ENCODE results near the gene FASLG. TPM values are rescaled to one million over a fixed set of nuclear protein-coding genes. Genes with fewer than 3 reads are reported as not detected.

Gene FASLG, protein sequence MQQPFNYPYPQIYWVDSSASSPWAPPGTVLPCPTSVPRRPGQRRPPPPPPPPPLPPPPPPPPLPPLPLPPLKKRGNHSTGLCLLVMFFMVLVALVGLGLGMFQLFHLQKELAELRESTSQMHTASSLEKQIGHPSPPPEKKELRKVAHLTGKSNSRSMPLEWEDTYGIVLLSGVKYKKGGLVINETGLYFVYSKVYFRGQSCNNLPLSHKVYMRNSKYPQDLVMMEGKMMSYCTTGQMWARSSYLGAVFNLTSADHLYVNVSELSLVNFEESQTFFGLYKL
- under 1 TPM in 4 of 9 donors, not detected in 5; 0.11 to 0.45 (median 0.24) TPM for total RNA-seq
- under 1 TPM; 0.13 to 0.32 (median 0.15) TPM for polyA plus RNA-seq
- long read RNA-seq, donor 1: 0 reads
- long read RNA-seq, donor 2: 0 reads
- long read RNA-seq, donor 3, partial matches to known transcripts: 0 of 2 reads
- long read RNA-seq, donor 3, other reads (novel, unspliced or antisense): 0 of 2 reads
- long read RNA-seq, donor 4: 0 reads
- long read RNA-seq, donor 5, partial matches to known transcripts: 0 of 1 reads
- long read RNA-seq, donor 5, other reads (novel, unspliced or antisense): 0 of 1 reads
- long read RNA-seq, donor 6: 0 reads
- long read RNA-seq, donor 7: 0 reads
- long read RNA-seq, donor 8: 0 reads
- long read RNA-seq, donor 9: 0 reads
- long read RNA-seq, donor 10: 0 reads

DNA sequence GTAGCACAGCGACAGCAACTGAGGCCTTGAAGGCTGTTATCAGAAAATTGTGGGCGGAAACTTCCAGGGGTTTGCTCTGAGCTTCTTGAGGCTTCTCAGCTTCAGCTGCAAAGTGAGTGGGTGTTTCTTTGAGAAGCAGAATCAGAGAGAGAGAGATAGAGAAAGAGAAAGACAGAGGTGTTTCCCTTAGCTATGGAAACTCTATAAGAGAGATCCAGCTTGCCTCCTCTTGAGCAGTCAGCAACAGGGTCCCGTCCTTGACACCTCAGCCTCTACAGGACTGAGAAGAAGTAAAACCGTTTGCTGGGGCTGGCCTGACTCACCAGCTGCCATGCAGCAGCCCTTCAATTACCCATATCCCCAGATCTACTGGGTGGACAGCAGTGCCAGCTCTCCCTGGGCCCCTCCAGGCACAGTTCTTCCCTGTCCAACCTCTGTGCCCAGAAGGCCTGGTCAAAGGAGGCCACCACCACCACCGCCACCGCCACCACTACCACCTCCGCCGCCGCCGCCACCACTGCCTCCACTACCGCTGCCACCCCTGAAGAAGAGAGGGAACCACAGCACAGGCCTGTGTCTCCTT, at the start of gene FASLG:
Gene FASLG, plus strand, starts transcription at position 233 of the 583 bp plus-strand sequence. Its CDS starts 99 bp downstream, at position 332.
- H3K4me3 ChIP-seq: no peak within 1 kb of the TSS
- no peak for DNase-seq
- TF ChIP-seq, protein P1, sequence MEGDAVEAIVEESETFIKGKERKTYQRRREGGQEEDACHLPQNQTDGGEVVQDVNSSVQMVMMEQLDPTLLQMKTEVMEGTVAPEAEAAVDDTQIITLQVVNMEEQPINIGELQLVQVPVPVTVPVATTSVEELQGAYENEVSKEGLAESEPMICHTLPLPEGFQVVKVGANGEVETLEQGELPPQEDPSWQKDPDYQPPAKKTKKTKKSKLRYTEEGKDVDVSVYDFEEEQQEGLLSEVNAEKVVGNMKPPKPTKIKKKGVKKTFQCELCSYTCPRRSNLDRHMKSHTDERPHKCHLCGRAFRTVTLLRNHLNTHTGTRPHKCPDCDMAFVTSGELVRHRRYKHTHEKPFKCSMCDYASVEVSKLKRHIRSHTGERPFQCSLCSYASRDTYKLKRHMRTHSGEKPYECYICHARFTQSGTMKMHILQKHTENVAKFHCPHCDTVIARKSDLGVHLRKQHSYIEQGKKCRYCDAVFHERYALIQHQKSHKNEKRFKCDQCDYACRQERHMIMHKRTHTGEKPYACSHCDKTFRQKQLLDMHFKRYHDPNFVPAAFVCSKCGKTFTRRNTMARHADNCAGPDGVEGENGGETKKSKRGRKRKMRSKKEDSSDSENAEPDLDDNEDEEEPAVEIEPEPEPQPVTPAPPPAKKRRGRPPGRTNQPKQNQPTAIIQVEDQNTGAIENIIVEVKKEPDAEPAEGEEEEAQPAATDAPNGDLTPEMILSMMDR (IDR thresholded peaks at IDR 0.05): no peak
- TF ChIP-seq POLR2A (IDR thresholded peaks at IDR 0.05): no peak
- WGBS, 4 donors: 83 to 92% (median 86%) methylated on average over 11 of the region's 11 CpGs
- H3K27me3 ChIP-seq: no peaks in the 10 kb centered on the region
- no peaks in the 10 kb centered on the region for H3K9me3 ChIP-seq (replicated peaks in 1 of 3)
- H3K36me3 ChIP-seq (replicated peaks in 1 of 2): no peaks in the 10 kb centered on the region
- intact Hi-C loops (cut with DNase I): no loop called here
- no peaks in the 10 kb centered on the region for H3K4me1 ChIP-seq (replicated peaks in 1 of 2)
- no peak within 1 kb of the TSS for H3K27ac ChIP-seq

DNA sequence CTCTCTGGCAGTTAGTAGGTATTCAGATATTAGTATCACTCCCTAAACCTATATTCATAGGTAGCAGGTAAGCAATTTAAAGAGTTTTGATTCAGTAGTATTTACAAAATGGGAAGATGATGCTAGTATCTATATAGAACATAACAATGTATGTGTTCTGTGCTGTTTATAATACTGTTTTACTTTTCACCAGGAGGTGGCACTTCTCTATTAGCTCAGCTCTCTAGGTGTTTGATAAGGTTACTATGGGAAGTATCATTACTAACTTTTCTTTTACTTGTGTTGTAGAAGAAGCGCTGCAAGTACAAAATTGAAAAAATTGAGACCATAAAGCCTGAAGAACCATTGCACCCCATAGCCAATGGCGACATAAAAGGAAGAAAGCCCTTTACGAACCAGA, 49.4 kb upstream of the FASLG start:
- H3K27me3 ChIP-seq: no peaks in the 10 kb centered on the region
- peaks cover 0 to 9% of the 10 kb centered on the region in 2 donors for H3K4me1 ChIP-seq (replicated peaks in 1 of 2)
- no peak for DNase-seq
- intact Hi-C loops (cut with DNase I): no loop called here
- H3K4me3 ChIP-seq: no peak overlapping the region
- 95 to 98% (median 97%) methylated on average over 3 of the region's 3 CpGs for WGBS, 4 donors
- peaks cover 0 to 14% of the 10 kb centered on the region in 2 donors for H3K36me3 ChIP-seq (replicated peaks in 1 of 2)
- no peak for TF ChIP-seq POLR2A (IDR thresholded peaks at IDR 0.05)
- TF ChIP-seq, protein P1 (IDR thresholded peaks at IDR 0.05): peak in 1 of 6 experiments; percentile 11
- H3K27ac ChIP-seq: no peak overlapping the region
- peaks cover 0 to 6% (median 0%) of the 10 kb centered on the region in 3 donors for H3K9me3 ChIP-seq (replicated peaks in 1 of 3)

DNA sequence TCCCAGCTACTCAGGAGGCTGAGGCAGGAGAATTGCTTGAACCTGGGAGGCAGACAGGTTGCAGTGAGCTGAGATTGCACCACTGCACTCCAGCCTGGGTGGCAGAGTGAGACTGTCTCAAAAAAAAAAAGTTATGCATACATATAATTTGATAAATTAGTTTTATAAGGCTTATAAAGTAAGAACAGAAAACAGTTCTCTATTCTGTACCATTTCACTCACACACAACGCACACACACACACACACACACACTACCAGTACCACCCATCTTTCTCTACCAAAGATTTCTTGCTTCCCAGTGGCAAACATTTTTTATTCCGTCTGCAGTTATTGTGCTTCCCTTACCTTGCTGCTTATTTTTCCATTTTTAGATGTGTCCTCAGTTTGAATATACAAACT, 46.4 kb upstream of the FASLG start:
- Histone ChIP-seq H3K36me3 (replicated peaks in 1 of 2) (peaks cover 0 to 14% of the 10 kb centered on the region in 2 donors), H3K27me3 (no peaks in the 10 kb centered on the region), H3K27ac (no peak overlapping the region), H3K4me3 (no peak overlapping the region), H3K4me1 (replicated peaks in 1 of 2) (no peaks in the 10 kb centered on the region), H3K9me3 (replicated peaks in 1 of 3) (no peaks in the 10 kb centered on the region)
- intact Hi-C loops (cut with DNase I): no loop called here
- TF ChIP-seq, protein P1 (IDR thresholded peaks at IDR 0.05): no peak
- no peak for TF ChIP-seq POLR2A (IDR thresholded peaks at IDR 0.05)
- 57 to 97% (median 95%) methylated on average over 2 of the region's 2 CpGs for WGBS, 4 donors
- DNase-seq: no peak

DNA sequence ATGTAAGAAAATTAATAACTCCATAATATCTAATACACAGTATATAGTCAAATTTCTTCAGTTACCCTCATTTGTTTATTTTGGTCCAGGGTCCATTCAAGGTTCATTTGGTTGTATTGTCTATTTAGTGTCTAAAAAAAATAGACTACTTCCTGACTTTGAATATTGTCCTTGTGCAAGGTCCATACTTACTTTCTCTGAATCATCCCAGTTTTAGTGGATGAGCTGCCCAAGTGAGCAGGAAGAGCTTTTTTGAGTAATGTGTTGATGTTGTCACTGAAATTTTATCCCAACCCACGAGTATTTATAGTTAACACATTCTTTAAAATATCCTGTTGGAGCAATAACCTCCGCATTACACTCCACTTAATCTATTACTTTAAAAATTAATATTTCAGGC, 45.6 kb upstream of the FASLG start:
- no peak for TF ChIP-seq POLR2A (IDR thresholded peaks at IDR 0.05)
- TF ChIP-seq, protein P1 (IDR thresholded peaks at IDR 0.05): no peak
- no peaks in the 10 kb centered on the region for H3K4me1 ChIP-seq (replicated peaks in 1 of 2)

More for the DNA sequence above, 45.6 kb upstream of the FASLG start:
- Histone ChIP-seq H3K27me3 (no peaks in the 10 kb centered on the region), H3K27ac (no peak overlapping the region), H3K36me3 (replicated peaks in 1 of 2) (peaks cover 0 to 14% of the 10 kb centered on the region in 2 donors), H3K4me3 (no peak overlapping the region), H3K9me3 (replicated peaks in 1 of 3) (no peaks in the 10 kb centered on the region)
- WGBS, 4 donors: 70 to 83% (median 79%) methylated on average over 2 of the region's 2 CpGs
- no peak for DNase-seq
- intact Hi-C loops (cut with DNase I): no loop called here
